ENCODE results near the gene GPATCH8.
"Not testable (repeated sequence)": the region's sequence is repeated elsewhere in the genome, so short reads cannot be mapped to it uniquely, and the experiment has no call there.

The GPATCH8 gene

DNA sequence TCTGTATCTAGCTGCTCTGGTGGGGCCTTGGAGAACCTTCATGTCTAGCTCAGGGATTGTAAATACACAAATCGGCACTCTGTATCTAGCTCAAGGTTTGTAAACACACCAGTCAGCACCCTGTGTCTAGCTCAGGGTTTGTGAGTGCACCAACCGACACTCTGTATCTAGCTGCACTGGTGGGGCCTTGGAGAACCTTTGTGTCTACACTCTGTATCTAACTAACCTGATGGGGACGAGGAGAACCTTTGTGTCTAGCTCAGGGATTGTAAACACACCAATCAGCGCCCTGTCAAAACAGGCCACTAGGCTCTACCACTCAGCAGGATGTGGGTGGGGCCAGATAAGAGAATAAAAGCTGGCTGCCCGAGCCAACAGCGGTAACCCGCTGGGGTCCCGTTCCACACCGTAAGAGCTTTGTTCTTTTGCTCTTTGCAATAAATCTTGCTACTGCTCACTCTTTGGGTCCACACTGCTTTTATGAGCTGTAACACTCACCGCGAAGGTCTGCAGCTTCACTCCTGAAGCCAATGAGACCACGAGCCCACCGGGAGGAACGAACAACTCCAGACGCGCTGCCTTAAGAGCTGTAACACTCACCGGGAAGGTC is 133.7 kb downstream of the GPATCH8 start:
- DNase-seq = not testable (repeated sequence)

DNA sequence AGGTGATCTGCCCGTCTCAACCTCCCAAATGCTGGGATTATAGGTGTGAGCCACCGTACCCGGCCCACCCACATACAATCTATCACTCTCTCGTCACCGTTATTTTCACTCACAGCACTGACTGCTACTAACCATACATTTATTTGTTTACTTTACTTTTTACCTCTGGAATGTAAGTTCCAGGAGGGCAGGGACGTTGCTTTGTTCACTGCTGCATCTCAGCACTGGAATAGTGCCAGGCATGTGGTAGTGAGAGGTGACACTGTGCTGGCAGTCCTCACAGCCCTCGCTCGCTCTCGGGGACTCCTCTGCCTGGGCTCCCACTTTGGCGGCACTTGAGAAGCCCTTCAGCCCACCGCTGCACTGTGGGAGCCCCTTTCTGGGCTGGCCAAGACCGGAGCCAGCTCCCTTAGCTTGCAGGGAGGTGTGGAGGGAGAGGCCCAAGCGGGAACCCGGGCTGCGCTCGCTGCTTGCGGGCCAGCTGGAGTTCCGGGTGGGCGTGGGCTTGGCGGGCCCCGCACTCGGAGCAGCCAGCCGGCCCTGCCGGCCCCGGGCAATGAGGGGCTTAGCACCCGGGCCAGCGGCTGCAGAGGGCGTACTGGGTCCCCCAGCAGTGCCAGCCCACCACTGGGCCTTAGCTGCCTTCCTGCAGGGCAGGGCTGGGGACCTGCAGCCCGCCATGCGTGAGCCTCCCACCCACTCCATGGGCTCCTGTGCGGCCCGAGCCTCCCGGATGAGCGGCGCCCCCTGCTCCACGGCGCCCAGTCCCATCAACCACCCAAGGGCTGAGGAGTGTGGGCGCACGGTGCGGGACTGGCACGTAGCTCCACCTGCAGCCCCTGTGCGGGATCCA is 134.6 kb downstream of the GPATCH8 start:
- DNase-seq = not testable (repeated sequence)

GRCh38 chr17:44367231-44367979 is 135.8 kb downstream of the GPATCH8 start:
- DNase-seq = no peak

DNA sequence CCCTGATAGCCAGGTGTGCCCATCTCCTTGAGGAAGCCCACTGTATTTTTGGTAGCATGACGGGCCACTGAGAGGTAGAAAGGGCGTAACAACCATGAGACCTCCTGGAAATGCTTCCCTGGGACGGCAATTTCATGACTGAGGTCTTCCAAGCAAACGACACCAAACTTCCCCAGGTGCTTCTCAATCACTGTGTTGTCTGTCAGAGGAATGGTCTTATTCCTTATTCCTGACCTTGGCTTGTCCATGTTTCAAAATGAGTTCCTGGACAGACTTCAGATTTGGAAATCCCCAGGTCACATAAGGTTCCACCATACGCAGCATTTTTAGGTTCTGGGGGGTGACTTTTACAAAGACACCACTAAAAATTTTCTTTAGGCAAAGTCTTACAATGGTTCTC is 138.2 kb downstream of the GPATCH8 start:
- DNase-seq = not testable (repeated sequence)

DNA sequence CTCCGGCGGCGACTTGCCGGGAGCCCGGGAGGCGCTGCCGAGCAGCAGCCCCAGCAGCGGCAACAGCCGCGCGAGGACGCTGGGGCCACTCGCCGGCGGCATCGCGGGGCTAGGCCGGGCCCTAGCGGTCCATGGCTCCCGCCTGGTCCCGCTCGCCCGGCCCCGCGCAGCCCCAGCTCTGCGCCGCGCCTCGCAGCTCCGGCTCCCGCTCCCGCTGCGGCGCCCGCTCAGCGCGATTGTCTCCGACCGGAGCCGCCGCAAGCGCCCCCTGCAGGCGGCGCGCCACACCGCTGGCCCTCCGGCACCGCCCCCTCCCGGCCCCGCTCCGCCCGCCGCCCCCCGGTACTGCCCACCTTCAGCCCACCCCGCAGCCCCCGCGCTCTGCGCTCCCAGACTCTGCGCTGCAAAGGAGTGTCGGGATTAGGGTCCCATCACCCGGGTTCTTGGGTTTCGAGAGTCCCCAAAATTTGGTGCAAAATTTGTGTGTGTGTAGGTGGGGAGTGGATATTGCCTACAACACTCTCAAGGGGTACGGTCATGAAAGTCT is 139.5 kb downstream of the GPATCH8 start, which contains the start of gene FAM171A2:
TSS of gene FAM171A2 (minus strand) at position 241 of the 547 bp plus-strand sequence. CDS start at position 102, 139 bp downstream.
- peak; percentile 42 for DNase-seq

GRCh38 chr17:44362949-44363612 is 140.1 kb downstream of the GPATCH8 start:
- no peak for DNase-seq

DNA sequence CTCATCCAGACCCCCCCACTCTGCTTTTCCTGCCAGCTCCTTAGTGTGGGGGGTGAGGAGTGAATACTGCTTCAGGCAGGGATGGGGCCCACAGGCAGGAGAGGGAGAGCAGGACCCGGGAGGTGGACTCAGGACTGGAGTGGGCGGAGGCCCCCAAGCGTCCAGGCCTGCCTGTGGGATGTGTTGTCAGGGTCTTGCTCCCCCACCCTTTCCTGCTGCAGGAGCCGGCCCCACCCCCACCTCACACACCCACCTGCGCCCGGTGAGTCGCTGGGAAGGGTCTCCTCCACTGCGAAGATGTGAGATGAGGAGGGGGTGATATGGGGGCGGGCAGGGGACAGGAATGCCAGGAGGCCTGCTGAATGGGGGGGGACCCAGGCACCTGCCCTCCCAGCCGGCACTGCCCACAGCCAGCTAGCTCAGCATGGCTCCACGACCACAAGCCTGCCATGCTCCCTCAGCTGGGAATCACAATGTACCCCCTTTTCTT is 140.7 kb downstream of the GPATCH8 start:
- DNase-seq = no peak

GRCh38 chr17:44361292-44362260 is 141.6 kb downstream of the GPATCH8 start:
- DNase-seq = no peak

- DNase-seq = no peak
Observed at GRCh38 chr17:44360826-44361225, 142.4 kb downstream of the GPATCH8 start.

GRCh38 chr17:44360144-44360533 is 143.1 kb downstream of the GPATCH8 start:
- no peak for DNase-seq

DNA sequence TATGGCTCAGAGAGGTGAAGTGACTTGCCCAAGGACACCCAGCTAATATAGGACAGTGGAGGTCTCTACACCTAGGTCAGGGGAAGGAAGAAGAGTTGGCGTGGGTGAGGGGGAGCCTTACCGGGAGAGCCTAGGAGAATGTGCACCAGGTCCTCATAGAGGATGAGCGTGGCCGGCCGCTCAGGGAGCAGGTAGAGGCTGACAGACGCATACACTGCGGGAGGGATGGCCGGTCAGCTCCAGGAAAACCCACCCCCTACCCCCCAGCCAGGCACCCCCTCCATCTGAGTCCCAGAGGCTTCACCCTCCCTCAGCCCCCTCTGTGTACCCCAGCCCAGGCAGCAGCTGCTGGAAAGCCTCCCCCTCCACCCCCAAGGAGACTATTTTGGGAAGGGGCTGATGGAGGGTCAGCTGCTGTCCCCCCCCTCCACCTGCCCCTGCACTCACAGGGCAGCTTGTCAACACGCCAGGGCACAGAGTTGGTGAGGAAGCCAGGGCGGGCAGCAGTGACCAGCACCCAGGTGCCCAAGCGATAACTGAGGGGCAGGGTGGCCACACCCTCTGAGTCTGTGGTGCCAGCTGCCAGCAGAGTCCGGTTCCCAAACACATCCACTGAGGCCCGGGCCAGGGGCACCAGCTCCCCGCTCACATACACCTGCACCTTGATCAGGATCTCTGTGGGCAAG is 143.6 kb downstream of the GPATCH8 start:
- no peak for DNase-seq

DNA sequence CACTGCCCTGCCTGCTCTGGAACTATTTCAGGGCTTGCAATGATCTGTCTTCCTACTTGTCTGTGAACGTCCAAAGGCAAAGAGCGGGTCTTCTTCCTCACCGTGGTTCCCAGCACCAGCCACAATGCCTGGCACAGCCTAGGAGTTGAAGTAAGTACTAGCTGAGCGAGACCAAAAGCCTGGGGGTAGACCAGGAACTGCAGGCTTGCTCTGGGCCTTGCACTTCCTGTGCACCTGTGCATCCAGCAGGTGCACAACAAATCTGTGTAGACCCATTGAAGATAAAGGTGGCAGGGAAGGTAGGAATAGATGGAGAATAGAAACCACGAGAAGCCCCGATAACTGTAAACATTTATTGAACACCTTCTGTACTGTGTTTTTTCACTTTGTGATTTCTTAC is 144.2 kb downstream of the GPATCH8 start:
- DNase-seq = no peak

DNA sequence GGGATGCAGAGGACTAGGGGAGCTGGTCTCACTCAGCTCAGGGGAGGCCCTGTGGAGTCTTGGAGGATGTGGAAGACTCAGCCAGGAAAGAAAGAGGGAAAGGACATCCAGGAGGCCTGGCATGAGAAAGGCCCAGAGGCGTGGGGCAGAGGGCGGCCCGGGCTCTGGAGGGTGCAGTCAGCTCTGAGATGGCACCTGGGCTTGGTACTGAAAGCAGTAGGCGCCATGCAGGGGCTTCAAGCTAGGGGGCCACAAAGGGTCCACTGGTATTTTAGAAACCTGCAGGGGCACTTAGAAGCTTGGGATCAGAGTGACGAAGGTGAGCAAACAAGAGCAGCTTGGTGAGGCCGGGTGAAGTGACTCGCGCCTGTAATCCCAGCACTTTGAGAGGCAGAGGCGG is 145.1 kb downstream of the GPATCH8 start:
- DNase-seq = no peak

- no peak for DNase-seq
Observed at GRCh38 chr17:44356241-44356640, 147.0 kb downstream of the GPATCH8 start.

DNA sequence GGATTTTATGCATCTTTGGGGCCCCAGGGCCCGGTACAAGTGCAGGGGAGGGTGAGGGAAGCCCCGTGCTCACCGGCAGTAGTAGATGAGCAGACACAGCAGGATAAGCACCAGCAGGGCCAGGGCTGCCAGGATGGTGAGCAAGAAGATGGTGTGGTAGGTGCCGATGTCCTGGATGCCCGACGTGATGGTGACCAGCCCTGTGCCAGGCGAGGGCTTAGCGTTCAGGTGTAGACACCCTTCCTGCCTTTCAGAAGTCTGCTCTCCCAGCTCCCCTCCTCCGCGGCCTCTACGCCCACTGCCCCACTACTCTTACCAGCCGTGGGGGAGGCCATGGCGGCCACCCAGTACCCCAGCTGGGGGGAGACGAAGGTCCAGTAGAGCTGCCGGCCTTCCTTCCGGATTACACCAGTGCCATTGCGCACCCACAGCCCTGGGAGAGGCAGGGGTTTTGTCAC is 147.5 kb downstream of the GPATCH8 start:
- no peak for DNase-seq

- peak; percentile 38 for DNase-seq
Observed at GRCh38 chr17:44354582-44355561, 148.3 kb downstream of the GPATCH8 start.

- no peak for DNase-seq
Observed at GRCh38 chr17:44353672-44354331, 149.4 kb downstream of the GPATCH8 start.

DNA sequence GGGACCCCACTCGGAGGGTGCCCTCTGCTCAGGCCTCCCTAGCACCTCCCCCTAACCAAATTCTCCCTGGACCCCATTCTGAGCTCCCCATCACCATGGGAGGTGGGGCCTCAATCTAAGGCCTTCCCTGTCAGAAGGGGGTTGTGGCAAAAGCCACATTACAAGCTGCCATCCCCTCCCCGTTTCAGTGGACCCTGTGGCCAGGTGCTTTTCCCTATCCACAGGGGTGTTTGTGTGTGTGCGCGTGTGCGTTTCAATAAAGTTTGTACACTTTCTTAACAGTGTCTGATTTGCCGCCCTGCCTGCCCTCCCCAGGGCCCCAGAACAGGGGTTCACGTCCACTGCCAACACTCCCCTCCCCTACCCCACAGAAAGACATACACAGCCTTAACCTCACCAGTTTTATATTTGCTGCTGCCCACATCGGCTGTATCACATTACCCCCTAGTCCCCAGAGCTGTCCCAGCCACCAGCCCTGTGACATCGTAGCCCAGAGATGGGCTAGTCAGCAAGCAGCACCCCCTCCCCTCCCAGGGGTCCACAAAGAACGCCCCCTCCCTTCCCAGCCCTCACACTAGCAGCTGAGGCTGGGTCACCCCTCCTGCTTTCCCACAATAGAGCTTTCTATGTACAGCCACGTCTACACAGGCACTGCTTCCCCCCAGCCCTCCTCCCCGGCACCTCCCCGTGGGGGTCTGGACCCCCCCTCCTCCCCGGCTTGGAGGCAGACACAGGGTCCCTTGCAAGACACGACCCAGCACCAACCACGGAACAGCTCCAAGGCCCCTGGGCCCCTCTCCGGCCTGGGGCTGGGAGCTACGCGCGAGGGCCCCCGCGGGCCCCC is 150.2 kb downstream of the GPATCH8 start:
- DNase-seq = no peak

Measured in CD4-positive, alpha-beta T cell treated with Interleukin-4 for 4 hours (primary cell).